Measurements from ENCODE around the gene ASB15. TPM values are rescaled to one million over a fixed set of nuclear protein-coding genes. Genes with fewer than 3 reads are reported as not detected.

Gene ASB15
- total and polyA plus RNA-seq, 2 of the 8 experiments (the other 6 are each of a cell fraction or from before 2014, with no cell fraction given) = not detected

- Histone ChIP-seq H3K27ac (ENCODE audit: low read depth, low read length) (no peak overlapping the region), H3K36me3 (ENCODE audit: control insufficient read depth in 2 of 4, insufficient read depth in 4 of 4, low read length in 3 of 4) (no peaks in the 10 kb centered on the region), H2BK20ac (ENCODE audit: low read length) (no peak overlapping the region), H4K5ac (ENCODE audit: insufficient read length, low read depth, low read length) (no peak overlapping the region), H4K91ac (replicated peaks; ENCODE audit: insufficient read length, low read length) (no peak overlapping the region), H2BK15ac (ENCODE audit: low read length) (no peak overlapping the region), H3K4me2 (ENCODE audit: insufficient read depth in 1 of 2, low read depth in 2 of 2, low read length in 2 of 2) (no peak overlapping the region), H3K23ac (ENCODE audit: insufficient read length) (no peak overlapping the region), H2BK120ac (replicated peaks; ENCODE audit: low read depth, low read length) (no peak overlapping the region), H3K14ac (ENCODE audit: insufficient read length) (no peak overlapping the region), H4K8ac (ENCODE audit: extremely low read depth, insufficient read depth, low read length) (no peak overlapping the region), H2BK5ac (ENCODE audit: low read depth, low read length) (no peak overlapping the region), H2AFZ (ENCODE audit: low read length) (no peak overlapping the region), H3K9ac (replicated peaks in 1 of 4; ENCODE audit: extremely low read depth in 1 of 4, low read depth in 3 of 4, low read length in 3 of 4) (no peak overlapping the region), H2BK12ac (ENCODE audit: low read depth, low read length) (no peak overlapping the region), H3K18ac (ENCODE audit: extremely low read depth, low read length) (no peak overlapping the region), H3K23me2 (ENCODE audit: low read depth, low read length) (no peaks in the 10 kb centered on the region), H3K27me3 (replicated peaks in 1 of 4; ENCODE audit: control insufficient read depth in 3 of 4, extremely low read depth in 1 of 4, insufficient read depth in 3 of 4, low read length in 3 of 4) (no peaks in the 10 kb centered on the region), H2AK5ac (ENCODE audit: low read depth, low read length) (no peak overlapping the region), H3K79me2 (ENCODE audit: control insufficient read depth in 1 of 2, insufficient read depth in 2 of 2, low read length in 2 of 2) (no peaks in the 10 kb centered on the region), H3K79me1 (ENCODE audit: low read depth, low read length) (no peaks in the 10 kb centered on the region), H3K4ac (replicated peaks; ENCODE audit: insufficient read length, low read depth, low read length) (no peak overlapping the region), H3K4me1 (replicated peaks in 1 of 4; ENCODE audit: control insufficient read depth in 3 of 4, insufficient read depth in 4 of 4, low read length in 3 of 4) (no peaks in the 10 kb centered on the region), H3K56ac (replicated peaks; ENCODE audit: insufficient read length, low read depth, low read length) (no peak overlapping the region), H4K20me1 (replicated peaks in 1 of 2; ENCODE audit: control insufficient read depth in 1 of 2, insufficient read depth in 2 of 2, low read length in 2 of 2) (no peaks in the 10 kb centered on the region), H3K4me3 (ENCODE audit: extremely low read depth in 1 of 4, insufficient read depth in 2 of 4, low read depth in 3 of 4, low read length in 4 of 4) (no peak overlapping the region), H3K9me3 (ENCODE audit: insufficient read depth in 2 of 2, low read depth in 1 of 2, low read length in 1 of 2) (no peaks in the 10 kb centered on the region)
- no peak for DNase-seq (ENCODE audit: low read depth in 1 of 2, low spot score in 2 of 2)
- ChIA-PET POLR2A (ENCODE audit: partially characterized antibody) (interaction anchor here (1.0 kb wide), 1 partner anchor 13 kb away, joined by 3 read pairs; no protein-coding TSS in a partner anchor), CTCF (ENCODE audit: partially characterized antibody) (interaction anchor here (0.6 to 2.0 kb wide), 6 partner anchors 17 to 1270 kb away, joined by 3 to 6 read pairs (median 3); no protein-coding TSS in a partner anchor)
- no peak for FAIRE-seq
- 85% methylated on average over 4 of the region's 4 CpGs; no CpG with 5 or more reads in 1 of the 2 experiments for WGBS, 2 experiments (ENCODE audit: extremely low coverage in 1 of 2, insufficient coverage in 1 of 2, insufficient read length in 1 of 2, insufficient replicate concordance in 2 of 2, low coverage in 1 of 2, low lambda C conversion rate in 2 of 2, missing lambda C conversion rate in 1 of 2)
- TF ChIP-seq EP300 (IDR thresholded peaks at IDR 0.05; ENCODE audit: borderline replicate concordance in 1 of 2, low read depth in 2 of 2, low read length in 2 of 2) (no peak), RBBP5 (IDR thresholded peaks at IDR 0.05; ENCODE audit: borderline replicate concordance, low read depth, low read length) (no peak), TAF7 (optimal IDR thresholded peaks at IDR 0.05; ENCODE audit: borderline replicate concordance, low read depth, low read length) (no peak), PHF8 (conservative IDR thresholded peaks at IDR 0.05; ENCODE audit: low read depth, low read length) (no peak), HDAC2 (IDR thresholded peaks at IDR 0.05; ENCODE audit: borderline replicate concordance in 1 of 2, low read depth in 2 of 2, low read length in 2 of 2) (no peak), TEAD4 (IDR thresholded peaks at IDR 0.05; ENCODE audit: low read depth, low read length) (no peak), NANOG (IDR thresholded peaks at IDR 0.05; ENCODE audit: insufficient read depth, low read depth, low read length, poor library complexity, severe bottlenecking) (no peak), TBP (IDR thresholded peaks at IDR 0.05; ENCODE audit: low read depth, low read length) (no peak)
These were observed 5.9 kb downstream of the ASB15 start for GRCh38 chr7:123607423-123607975.
